ENCODE data around the gene TMPRSS4. TPM values are rescaled to one million over a fixed set of nuclear protein-coding genes. Genes with fewer than 3 reads are reported as not detected.
A peak's percentile ranks its signal among the peaks of the same experiment; 100 is the strongest.

TMPRSS4 gene
- total RNA-seq, 4 donors from 2014 or later: 0.56 to 4.6 (median 1.3) TPM

DNA sequence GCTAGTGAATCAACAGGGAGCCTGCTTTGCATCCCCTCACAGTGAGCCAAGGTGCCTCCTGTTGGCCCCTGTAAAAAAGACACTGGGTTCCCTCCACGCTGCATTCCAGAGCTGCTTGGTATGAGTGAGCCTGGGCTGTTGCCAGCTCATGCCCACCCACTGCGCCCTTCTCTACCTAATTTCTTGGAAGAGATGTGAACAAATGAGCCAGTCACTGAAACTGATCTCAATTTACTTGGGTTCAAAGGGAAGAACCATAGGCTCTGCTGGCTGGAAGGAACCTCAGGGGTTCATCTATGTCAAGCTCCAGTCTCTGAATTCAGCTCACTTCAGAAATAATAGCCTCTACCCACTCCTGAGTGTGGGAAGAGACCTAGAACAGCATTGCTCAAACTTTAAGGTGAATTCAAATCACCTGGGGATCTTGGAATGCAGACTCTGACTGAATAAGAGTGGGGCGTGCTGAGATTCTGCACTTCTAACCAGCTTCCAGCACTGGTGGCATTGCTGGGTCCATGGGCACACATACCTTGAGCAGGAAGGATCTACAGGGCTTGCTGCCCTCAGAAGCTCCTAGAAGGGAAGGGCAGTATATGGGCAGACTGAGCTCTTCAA, 5.4 kb upstream of the TMPRSS4 start:
- DNase-seq (ENCODE audit: low spot score in 2 of 2): no peak
- no peak overlapping the region for H3K4me3 ChIP-seq (ENCODE audit: low read depth, poor library complexity, severe bottlenecking)
- WGBS, 2 donors: 87 to 90% methylated on average over 3 of the region's 3 CpGs
- TF ChIP-seq CTCF (IDR thresholded peaks at IDR 0.05): no peak
- TF ChIP-seq POLR2A (IDR thresholded peaks at IDR 0.05): no peak
- intact Hi-C loops (cut with DNase I; ENCODE audit: low total_unique reads): no loop called here

- intact Hi-C loops (cut with DNase I; ENCODE audit: low total_unique reads): no loop called here
- DNase-seq (ENCODE audit: low spot score in 2 of 2): no peak
- no peak overlapping the region for H3K4me3 ChIP-seq (ENCODE audit: low read depth, poor library complexity, severe bottlenecking)
- 86% methylated on average over 9 of the region's 9 CpGs for WGBS, 2 donors
- TF ChIP-seq POLR2A (IDR thresholded peaks at IDR 0.05) (no peak), CTCF (IDR thresholded peaks at IDR 0.05) (no peak)
Measured at GRCh38 chr11:118073554-118073953, 3.3 kb upstream of the TMPRSS4 start.

DNA sequence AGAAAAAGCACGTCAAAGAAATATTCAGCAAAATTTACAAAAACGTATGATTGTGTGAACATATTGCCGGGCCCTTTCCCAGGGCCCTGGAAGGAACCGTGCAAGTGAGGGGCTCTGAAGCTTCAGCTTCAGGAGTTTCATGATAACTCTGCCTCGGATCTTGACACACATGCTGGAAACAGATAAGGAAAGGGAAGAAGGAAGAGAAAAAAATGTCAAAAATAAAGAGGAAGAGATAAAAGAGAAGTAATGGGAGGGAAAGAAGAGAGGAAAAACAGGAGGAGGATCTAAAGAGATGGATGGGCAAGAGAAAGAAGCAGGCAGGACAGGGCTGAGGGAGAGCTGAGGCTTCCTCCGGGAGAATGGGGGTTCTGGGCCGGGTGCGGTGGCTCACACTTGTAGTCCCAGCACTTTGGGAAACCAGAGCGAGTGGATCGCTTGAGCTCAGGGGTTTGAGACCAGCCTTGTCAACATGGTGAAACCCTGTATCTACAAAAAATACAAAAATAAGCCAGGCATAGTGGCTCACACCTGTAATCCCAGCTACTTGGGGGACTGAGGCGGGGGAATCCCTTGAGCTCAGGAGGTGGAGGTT, 2.7 kb upstream of the TMPRSS4 start:
- DNase-seq (ENCODE audit: low spot score in 2 of 2): no peak
- TF ChIP-seq CTCF (IDR thresholded peaks at IDR 0.05) (no peak), POLR2A (IDR thresholded peaks at IDR 0.05) (no peak)
- intact Hi-C loops (cut with DNase I; ENCODE audit: low total_unique reads): no loop called here
- H3K4me3 ChIP-seq (ENCODE audit: low read depth, poor library complexity, severe bottlenecking): no peak overlapping the region
- WGBS, 2 donors: 83 to 87% methylated on average over 11 of the region's 11 CpGs

- peak in 1 of 2 donors; percentile 39 for DNase-seq (ENCODE audit: low spot score in 2 of 2)
- H3K4me3 ChIP-seq (ENCODE audit: low read depth, poor library complexity, severe bottlenecking): no peak overlapping the region
- intact Hi-C loops (cut with DNase I; ENCODE audit: low total_unique reads): no loop called here
- no peak for TF ChIP-seq POLR2A (IDR thresholded peaks at IDR 0.05)
- no peak for TF ChIP-seq CTCF (IDR thresholded peaks at IDR 0.05)
- 15 to 39% methylated on average over 2 of the region's 2 CpGs for WGBS, 2 donors
Measured at GRCh38 chr11:118074785-118075184, 2.1 kb upstream of the TMPRSS4 start.

GRCh38 chr11:118078911-118079411, 2.1 kb downstream of the TMPRSS4 start:
- TF ChIP-seq CTCF (IDR thresholded peaks at IDR 0.05) (no peak), POLR2A (IDR thresholded peaks at IDR 0.05) (no peak)
- intact Hi-C loops (cut with DNase I; ENCODE audit: low total_unique reads): no loop called here
- DNase-seq (ENCODE audit: low spot score in 2 of 2): no peak
- H3K4me3 ChIP-seq (ENCODE audit: low read depth, poor library complexity, severe bottlenecking): no peak overlapping the region
- 71% methylated on average over 5 of the region's 5 CpGs for WGBS, 2 donors
